GM21447 (cell line): ENCODE results near the gene CXorf38.

Experiments used
- ATAC-seq: cut with Tn5 transposase; IDR thresholded peaks from one replicate; pipeline ENCODE4 v1.9.1; 2021; ENCODE audit not compliant: unreplicated experiment

CXorf38 gene, protein sequence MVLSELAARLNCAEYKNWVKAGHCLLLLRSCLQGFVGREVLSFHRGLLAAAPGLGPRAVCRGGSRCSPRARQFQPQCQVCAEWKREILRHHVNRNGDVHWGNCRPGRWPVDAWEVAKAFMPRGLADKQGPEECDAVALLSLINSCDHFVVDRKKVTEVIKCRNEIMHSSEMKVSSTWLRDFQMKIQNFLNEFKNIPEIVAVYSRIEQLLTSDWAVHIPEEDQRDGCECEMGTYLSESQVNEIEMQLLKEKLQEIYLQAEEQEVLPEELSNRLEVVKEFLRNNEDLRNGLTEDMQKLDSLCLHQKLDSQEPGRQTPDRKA

GRCh38 chrX:40647307-40648197 lies at the start of gene CXorf38:
CXorf38 (minus strand) TSS chrX:40647561; CDS start chrX:40647520, 41 bp downstream.
- ATAC-seq = peak; percentile 58

GRCh38 chrX:40694802-40695201 lies 47.4 kb upstream of the CXorf38 start:
- ATAC-seq = no peak

GRCh38 chrX:40688929-40689328 lies 41.6 kb upstream of the CXorf38 start:
- no peak for ATAC-seq

DNA sequence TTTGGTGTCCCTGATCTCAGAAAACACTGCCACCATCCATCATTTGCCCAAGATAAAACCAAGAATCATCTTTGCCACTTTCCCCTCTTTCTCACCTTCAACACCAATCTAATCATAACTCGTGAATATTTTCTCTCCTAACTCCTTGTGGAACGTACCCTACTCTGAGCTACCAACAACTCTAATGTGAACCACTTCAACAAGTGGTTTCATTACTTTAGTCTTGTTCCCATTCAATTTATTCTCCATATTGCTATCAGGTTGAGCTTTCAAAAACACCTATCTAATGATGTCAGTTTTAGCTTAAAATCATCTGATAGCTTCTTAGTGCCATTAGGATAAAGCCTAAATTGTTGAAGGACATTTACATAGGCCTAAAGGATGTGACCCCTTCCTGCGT lies 39.8 kb upstream of the CXorf38 start:
- no peak for ATAC-seq

DNA sequence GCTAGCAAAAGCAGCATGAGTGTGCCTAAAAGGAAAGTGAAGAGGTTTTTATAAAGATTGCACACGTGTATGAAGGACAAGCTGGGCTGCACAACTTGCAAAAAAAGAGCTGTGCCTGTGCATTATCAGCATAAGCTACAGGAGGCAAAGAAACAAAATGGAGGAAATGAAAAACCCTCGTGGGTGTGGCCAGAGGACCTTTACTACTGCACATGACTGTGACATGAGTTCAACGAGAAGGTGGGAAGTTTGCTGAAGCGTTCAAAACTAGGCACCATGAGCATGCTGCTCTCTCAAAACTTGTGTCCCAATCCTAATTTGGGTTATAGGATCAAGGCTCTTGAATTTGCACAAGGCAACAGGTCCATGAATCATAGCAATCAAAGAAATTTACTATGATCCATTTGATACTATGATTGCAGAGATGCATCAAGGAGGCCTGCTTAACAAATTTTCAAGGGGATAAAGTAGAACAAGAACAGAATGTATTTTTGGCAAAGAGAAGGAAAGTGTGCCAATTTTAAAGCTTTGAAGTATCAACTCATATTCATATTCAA lies 38.1 kb upstream of the CXorf38 start:
- ATAC-seq = no peak

GRCh38 chrX:40684092-40684491 lies 36.7 kb upstream of the CXorf38 start:
- no peak for ATAC-seq

- no peak for ATAC-seq
These were observed 35.9 kb upstream of the CXorf38 start for GRCh38 chrX:40683245-40683644.

GRCh38 chrX:40671126-40671525 lies 23.8 kb upstream of the CXorf38 start:
- ATAC-seq = no peak

DNA sequence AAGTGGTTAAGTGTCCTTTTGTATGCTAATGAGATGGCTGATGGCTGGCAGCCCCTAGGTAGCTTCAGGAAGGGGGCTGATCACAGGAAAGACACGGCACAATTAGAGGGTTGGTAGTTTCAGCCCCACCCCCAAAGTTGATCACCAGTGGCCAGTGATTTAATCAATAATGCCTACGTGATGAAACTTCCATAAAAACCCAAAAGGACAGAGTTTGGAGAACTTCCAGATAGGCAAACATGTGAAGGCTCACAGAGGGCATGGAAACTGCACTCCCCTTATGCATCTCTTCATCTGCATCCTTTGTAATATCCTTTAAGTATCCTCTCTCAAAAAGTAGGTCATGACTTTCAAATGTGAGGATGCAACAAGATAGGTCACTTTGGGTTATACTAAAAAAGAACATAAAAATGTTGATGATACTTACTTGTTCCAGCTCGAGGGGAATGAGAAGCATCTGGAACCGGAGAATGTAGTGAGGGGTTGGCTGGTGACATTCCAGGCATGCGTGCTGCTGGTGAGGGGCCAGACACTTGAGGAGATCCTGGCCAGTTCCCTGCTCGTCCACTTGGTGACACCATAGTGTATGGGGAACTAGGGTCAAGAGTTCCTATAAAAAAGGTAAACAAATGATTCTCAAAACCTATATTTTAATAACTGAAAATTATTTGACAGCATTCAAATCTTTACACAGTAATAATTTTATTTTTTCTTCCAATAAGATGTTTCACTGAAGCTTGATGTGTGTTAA lies 16.7 kb upstream of the CXorf38 start:
- no peak for ATAC-seq

GRCh38 chrX:40663078-40663740 lies 15.8 kb upstream of the CXorf38 start:
- ATAC-seq = no peak

GRCh38 chrX:40661489-40661888 lies 14.1 kb upstream of the CXorf38 start:
- ATAC-seq = no peak

DNA sequence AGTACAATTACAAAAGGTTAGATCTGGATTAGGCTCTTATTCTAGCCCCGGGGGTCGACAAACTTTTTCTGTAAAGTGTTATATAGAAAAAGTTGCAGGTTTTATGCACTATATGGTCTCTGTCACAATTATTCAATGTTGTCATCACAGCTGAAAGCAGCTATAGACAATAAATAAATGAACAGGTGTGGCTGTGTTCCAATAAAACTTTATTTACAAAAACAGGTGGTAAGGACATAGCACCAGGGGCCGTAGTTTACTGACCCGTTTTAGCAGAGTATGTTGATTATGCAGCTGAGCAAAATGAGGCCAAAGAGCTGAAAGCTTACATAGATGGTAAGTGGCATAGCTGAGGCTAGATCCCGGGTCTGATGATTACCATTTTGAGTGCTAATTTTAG lies 13.0 kb upstream of the CXorf38 start:
- ATAC-seq = no peak

DNA sequence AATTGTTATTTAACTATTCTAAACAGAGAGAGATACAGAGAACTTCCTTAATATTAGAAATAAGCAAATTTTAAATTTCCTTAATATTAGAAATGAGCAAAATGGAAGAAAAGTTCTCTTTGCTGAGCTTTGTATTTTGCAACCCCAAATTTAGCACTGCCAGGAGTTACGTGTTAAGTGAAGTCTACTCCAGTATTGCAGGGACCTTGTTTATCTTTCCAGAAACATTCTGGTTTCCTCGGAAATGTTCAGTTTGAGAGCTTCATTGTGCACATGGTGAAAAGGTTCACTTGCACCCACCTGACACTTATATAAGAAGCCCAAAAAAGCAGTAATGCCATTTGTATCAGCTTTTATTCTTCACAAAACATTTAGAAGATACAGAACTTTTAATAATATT lies 6.2 kb upstream of the CXorf38 start:
- ATAC-seq = no peak

GRCh38 chrX:40652664-40653063 lies 5.3 kb upstream of the CXorf38 start:
- no peak for ATAC-seq

DNA sequence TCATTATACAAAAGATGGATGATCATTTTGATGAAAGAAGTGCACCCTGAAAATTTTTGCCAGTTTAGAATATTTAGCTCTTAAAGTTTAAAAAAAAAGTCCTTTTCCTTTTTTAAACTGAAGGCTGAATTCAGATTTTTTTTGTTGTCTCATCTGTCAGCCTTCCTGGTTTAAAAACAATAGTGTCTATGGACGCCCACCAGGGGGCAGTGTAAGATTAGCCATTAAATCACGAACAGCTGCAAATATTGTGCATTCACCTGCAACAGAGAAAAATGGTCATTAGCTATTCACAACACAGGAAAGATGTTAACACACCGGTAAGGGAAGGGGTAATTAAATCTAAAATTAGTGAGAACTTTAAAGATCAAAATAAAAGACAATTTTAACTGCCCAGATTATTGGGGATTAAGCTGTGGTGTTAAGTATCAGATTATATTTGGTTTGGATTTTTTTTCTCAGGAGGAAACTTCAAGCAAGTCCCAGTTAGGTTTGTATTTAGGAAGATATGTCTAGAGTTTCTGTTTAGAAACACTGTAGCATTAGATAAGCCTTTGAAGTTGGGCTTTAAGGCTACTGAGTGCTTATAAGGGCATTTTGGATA lies 4.4 kb upstream of the CXorf38 start:
- no peak for ATAC-seq

DNA sequence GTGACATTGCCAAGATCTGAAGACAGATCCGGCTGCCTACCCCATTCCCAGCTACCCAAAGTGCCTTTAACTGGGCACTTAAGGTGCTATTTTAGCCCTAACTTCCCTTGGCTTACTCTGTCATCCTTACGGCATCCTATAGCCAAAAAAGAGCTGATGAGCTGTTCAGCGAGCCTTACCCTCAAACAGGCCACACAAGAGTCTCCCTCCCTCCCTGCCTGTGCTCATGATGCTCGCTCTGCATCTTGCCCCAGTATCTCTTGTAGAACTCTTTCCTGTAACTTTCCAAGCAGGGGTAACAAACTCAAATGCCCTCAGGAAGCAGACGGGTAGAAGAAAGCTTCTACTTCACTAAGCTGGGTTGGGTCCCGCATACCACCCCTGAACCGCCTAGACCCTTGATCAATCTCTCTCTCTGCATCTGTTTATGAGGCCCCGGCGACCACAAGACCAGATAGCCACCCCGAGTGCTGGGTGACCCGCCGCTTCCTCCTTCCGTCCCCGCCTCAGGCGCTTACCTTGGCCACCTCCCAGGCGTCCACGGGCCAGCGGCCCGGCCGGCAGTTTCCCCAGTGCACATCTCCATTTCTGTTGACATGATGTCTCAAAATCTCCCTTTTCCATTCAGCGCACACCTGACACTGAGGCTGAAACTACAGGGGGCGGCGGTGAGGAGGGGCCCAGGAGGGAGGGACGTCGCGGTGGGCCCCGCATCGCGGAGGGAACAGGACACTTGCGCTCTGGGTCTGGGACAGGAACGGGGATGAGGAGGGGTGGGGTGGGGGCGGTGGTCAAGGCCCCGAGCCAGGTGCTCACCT lies 663 bp downstream of the CXorf38 start:
- peak; percentile 27 for ATAC-seq

DNA sequence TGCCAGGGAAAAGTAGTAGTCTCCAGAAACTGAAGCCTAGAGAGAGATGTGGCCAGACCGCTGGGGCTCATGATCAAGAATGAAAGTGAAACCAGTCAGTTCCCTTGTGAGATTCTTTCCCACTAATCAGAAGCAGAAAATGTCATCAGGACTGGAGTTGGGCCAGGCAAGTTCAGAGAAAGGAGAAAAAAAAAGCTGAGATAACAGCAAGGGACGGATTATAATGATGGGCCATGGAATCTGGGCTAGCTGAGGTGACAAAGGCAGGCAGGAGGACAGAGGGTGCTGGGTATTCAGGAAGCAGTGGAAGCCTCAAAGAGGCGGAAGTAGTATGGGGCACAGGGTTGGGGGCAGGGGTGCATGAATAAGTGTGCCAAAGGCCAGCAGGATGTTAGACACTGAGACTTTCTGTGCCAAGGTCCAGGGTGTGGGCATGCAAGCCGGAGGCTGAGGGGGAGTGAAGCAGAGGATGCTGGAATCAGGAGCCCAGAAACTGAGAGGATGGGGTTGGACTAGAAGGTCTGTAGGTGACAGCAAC lies 2.5 kb downstream of the CXorf38 start:
- peak; percentile 41 for ATAC-seq

DNA sequence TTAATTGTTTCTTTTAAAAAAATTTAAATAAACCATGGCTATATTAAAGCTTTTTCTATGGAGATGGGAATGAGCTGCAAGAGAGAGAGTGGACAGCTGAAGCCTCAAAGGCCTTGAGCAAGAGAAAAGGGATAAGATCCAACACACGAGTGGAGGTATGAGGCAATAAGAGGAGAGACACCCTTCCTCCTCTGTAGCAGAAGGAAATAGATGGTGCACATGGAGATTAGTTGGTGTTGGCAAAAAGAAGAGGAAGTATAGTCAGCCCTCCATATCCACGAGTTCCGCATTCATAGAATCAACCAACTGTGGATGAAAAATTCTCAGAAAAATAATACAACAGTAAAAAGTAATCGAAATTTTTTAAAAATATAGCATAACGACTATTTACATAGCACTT lies 3.2 kb downstream of the CXorf38 start:
- ATAC-seq = no peak

- ATAC-seq = no peak
These were observed 9.7 kb downstream of the CXorf38 start for GRCh38 chrX:40637687-40638086.
